Activated CD4-positive, alpha-beta T cell treated with anti-CD3 and anti-CD28 coated beads, Interleukin-2, Interleukin-6, amounts not matched to agents 100 ng/mL and 50 ng/mL, durations not matched to agents 16 hours and 8 hours (primary cell): Measurements from ENCODE around the gene VPS37B.

Experiments
- DNase-seq: peaks from one replicate; pipeline ENCODE4 v3.0.0-alpha.2; 2020

VPS37B gene

DNA sequence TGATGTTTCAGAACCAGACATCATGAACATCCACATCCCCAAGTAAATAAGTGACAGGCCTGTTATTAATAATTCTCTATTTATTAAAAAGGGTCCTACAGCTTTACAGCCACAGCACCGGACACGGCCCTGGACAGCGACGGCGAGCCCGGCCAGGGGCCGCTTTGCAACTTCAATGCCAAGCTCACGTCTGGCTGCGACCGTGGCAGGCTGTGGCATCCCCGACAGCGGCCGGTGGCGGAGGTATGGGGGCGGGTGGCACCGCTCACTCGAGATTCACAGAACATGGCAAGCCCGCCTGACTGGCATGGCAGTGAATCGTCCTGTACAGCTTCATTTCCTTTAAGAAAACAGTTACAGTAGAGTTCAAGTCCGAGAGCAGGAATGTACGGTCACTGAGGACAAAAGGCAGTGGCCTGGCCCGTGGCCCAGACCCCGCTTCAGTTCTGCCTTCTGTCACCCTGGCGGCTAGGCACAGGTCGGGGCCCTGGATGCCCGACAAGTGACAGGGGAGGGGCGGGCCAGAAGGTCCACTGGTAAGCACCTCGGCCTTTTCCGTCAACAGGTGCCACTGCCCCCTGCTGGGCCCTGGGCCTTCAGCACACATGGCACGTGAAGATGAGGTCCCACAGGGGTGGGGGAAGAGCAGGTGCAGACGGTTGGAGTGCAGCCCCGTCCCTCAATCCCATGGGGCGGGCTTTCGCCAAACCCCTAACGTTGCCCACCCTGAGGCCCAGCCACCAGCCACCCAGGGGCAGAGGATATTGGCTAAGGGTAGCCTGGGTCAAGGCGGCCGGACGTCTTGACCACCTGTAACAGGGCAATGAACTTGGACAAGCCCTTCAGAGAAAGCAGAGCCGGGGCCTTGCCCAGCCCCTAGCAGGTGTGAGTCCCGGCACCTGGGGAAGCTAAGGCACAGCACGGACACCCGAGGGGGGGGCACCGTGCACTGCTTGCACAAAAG is 30.4 kb downstream of the VPS37B start:
- no peak for DNase-seq

DNA sequence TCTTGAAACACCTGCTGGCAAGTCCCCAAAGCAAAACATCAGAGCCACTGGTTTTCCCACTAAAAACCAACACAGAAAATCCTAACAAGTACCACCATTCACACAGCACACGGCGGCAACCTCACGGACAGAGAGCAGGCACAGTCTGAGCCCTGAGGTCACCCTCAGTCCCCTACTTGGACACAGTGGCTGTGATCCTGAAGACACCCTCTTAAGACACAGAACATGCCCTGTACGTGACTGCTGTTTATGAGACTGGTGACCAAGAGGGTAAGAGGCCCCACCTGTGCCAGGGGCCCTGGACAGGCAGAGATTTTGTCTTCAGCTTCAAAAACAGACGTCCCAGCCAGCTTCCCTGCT is 31.1 kb downstream of the VPS37B start:
- no peak for DNase-seq

DNA sequence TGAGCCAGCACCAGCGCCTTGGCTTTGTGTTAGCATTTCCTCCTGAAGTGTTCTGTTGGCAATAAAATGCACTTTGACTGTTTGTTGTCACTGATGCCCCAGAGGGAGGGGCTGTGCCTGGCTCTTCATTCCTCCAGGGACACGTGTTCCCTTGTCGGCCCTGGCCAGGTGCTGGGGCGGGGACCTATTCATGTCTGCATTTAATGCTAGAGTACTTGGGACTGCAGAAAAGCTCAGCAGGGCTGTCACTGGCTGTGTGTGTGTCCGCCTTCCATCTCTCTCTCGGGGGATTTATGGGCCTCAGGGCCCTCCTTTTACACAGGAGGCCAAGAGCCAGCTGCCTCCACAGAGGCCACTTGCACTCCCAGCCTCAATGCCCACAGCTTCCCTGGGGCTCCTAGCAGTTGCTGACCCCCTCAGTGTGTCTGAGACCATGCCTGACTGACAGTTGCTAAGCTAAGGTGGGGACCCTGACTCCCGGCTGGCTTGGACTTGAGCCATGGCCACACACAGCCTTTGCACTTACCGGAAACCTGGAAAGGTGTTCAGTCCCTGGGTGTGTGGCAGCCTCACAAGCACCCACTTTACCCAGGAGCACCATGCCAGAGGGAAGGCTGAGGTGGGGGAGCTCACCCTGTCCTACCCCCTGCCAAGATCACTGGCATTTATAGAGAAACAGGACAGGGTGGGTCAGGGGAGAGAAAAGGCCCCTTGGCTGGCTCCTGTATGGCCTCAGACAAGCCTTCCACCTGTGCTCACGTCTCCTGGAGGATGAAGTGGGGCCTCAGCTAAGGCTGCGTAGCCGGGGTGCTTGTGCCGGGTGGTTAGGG is 32.8 kb downstream of the VPS37B start:
- no peak for DNase-seq

DNA sequence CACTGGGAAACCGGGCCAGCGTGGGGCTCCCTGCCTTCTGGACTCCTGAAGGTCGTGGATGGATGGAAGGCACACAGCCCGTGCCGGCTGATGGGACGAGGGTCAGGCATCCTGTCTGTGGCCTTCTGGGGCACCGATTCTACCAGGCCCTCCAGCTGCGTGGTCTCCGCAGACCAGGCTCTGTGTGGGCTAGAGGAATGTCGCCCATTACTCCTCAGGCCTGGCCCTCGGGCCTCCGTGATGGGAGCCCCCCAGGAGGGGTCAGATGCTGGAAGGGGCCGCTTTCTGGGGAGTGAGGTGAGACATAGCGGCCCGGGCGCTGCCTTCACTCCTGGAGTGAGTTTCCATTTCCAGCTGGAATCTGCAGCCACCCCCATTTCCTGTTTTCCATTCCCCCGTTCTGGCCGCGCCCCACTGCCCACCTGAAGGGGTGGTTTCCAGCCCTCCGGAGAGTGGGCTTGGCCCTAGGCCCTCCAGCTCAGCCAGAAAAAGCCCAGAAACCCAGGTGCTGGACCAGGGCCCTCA is 33.8 kb downstream of the VPS37B start:
- DNase-seq = no peak

DNA sequence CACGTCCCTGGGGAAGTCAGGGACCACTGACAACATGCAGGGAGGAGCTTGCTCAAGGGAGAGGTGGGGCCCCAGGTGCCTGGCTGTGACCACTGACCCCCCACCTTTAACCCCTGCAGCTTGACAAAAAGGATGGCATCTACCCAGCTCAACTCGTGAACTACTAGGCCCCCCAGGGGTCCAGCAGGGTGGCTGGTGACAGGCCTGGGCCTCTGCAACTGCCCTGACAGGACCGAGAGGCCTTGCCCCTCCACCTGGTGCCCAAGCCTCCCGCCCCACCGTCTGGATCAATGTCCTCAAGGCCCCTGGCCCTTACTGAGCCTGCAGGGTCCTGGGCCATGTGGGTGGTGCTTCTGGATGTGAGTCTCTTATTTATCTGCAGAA is 34.3 kb downstream of the VPS37B start:
- DNase-seq = no peak

DNA sequence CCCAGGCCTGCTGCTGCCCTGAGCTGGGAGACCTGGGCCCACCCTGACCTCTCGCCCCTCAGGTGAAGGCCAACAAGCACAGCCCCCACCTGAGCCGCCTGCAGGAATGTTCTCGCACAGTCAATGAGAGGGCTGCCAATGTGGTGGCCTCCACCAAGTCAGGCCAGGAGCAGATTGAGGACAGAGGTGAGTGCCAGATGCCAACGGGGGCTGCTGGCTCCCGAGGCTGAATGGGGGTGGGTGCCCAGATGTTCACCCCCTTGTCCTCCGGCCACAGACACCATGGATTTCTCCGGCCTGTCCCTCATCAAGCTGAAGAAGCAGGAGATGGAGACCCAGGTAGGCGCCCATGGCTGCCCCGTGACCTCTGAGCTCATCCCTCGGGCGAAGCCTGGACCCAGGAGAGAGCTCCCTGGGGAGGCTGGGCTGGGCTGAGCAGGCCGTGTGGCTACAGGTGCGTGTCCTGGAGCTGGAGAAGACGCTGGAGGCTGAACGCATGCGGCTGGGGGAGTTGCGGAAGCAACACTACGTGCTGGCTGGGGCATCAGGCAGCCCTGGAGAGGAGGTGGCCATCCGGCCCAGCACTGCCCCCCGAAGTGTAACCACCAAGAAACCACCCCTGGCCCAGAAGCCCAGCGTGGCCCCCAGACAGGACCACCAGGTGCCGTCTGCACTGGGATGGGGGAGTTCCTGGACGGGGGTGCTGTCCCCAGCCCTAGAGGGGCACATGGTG is 34.9 kb downstream of the VPS37B start:
- no peak for DNase-seq

DNA sequence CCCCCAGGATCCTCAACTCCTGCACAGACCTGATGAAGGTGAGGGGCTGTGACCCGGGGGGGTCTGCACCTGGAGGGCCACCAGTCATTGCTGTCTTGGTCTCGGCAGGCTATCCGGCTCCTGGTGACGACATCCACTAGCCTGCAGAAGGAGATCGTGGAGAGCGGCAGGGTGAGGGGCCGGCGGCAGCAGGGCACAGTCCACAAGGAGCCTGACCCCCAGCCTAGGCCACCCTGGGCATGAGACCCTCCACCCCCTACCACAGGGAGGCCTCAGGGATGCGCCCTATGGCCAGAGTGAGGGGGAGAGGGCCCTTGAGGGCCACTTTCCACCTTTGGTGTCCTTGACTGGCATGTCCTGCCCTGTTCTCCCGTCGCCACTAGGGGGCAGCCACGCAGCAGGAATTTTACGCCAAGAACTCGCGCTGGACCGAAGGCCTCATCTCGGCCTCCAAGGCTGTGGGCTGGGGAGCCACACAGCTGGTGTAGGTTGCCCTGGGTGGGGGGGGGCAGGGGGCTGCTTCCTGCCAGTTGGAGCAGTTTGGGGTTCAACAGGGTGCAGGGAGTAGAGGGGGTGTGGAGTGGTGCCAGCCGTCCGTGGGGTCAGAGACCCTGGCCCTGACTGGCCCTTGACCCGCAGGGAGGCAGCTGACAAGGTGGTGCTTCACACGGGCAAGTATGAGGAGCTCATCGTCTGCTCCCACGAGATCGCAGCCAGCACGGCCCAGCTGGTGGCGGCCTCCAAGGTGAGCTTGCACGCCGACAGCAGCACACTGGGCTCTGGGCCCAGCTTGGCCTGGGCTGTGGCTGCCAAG is 35.7 kb downstream of the VPS37B start:
- peak; percentile 88 for DNase-seq

DNA sequence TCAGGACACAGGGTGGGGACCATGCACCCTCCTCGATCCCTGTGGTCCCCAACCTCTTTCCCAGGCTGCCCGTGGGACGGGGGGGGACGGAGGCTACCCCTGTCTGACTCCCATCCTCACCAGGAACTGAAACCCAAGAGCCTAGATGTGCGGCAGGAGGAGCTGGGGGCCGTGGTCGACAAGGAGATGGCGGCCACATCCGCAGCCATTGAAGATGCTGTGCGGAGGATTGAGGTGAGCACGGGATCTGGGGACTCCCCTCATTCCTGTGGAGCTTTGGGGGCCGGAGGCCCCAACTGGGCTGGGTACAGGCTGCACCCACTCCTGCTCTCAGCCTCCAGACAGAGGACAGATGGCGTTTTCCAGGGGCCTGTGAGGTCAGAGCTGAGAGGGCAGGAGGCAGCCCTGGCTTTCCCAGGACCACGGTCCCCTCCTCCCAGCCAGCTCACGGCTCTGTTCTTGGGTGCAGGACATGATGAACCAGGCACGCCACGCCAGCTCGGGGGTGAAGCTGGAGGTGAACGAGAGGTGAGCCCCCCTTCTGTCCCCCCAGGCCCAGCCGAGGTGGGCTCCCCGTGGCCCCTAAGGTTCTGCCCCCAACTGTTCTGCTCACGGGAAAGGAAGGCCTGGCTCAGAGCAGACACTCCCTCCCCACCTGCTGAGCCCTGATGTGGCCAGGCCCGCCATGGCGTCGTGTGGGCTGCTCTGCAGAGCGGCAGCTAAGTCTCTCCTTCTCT is 36.5 kb downstream of the VPS37B start:
- no peak for DNase-seq

DNA sequence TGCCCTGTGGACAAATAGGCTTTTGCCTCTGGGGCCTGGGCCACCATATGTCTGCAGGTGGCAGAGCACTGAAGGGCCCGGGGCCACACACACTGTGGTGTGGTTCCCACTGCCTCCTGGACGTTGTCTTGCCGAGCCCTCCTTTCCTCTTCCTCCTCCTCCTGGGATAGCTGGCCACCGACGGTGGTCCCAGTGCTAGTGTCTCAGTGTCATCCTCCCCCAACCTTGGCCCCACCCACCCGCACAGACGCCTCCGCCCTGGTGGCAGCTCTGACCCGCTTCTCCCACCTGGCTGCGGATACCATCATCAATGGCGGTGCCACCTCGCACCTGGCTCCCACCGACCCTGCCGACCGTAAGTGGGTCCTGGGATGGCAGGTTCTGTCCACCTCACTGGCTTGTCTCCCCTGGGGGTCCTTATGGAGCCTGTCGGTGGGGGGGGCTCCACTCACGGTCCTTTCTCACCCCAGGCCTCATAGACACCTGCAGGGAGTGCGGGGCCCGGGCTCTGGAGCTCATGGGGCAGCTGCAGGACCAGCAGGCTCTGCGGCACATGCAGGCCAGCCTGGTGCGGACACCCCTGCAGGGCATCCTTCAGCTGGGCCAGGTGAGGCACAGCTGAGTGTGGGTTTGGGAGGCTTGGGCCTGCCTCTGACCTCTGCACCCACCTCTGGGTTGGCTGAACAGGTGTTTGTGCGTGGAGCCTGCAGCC is 37.2 kb downstream of the VPS37B start:
- no peak for DNase-seq

DNA sequence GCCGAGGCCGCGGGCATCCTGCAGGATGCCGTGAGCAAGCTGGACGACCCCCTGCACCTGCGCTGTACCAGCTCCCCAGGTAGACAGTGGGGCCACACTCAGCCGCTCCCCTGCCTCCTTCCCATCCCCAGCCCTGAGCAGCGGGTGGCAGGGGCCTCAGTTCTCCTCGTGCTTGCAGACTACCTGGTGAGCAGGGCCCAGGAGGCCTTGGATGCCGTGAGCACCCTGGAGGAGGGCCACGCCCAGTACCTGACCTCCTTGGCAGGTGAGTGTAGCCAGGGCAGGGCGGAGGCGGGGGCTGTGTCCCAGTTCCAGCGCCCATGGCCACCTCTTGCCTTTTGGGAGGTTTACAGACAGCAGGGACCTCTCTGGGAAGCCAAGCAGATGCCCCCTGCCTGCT is 37.8 kb downstream of the VPS37B start:
- no peak for DNase-seq

DNA sequence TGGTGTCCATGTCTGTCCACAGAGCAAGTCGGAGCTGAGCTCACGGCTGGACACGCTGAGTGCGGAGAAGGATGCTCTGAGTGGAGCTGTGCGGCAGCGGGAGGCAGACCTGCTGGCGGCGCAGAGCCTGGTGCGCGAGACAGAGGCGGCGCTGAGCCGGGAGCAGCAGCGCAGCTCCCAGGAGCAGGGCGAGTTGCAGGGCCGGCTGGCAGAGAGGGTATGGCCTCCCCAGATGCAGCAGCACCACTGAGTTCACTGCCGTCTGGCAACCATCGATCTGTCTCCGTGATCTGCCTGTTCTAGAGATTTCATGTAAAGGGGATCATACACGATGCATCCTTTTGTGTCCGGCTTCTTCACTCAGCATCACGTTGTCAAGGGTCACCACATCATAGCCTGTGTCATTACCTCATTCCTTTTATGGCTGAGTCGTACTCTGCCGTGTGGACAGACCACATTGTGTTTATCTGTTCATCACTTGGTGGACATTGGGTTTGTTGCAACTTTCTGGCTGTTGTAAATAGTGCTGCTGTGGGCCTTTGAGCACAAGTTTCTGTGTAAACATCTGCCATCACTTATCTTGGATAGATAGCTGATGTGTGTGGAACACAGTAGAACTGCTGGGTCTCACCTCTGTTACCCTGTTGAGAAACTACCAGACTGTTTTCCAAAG is 38.8 kb downstream of the VPS37B start:
- DNase-seq = no peak

DNA sequence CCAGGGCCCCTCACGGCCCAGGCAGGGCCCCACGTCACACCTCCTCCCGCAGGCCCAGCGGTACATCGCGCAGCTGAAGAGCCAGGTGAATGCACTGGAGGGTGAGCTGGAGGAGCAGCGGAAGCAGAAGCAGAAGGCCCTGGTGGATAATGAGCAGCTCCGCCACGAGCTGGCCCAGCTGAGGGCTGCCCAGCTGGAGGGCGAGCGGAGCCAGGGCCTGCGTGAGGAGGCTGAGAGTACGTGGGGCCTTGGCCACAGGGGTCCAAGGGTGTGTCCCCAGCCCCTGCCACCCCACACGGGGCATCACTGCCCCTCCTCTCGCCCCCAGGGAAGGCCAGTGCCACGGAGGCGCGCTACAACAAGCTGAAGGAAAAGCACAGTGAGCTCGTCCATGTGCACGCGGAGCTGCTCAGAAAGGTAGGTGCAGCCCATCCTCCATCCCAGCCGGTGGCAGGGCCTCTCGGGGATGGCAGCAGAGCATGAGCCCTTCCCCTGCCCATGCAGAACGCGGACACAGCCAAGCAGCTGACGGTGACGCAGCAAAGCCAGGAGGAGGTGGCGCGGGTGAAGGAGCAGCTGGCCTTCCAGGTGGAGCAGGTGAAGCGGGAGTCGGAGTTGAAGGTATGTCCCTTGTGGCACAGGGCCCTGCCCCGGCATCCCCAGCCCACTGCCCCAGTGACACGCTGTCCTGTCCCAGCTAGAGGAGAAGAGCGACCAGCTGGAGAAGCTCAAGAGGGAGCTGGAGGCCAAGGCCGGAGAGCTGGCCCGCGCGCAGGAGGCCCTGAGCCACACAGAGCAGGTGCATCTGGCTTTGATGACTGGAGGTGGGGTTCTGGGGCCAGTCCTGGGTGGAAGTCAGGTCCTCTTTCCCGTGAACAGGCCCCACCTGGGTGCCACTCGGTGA is 39.7 kb downstream of the VPS37B start:
- DNase-seq = no peak

DNA sequence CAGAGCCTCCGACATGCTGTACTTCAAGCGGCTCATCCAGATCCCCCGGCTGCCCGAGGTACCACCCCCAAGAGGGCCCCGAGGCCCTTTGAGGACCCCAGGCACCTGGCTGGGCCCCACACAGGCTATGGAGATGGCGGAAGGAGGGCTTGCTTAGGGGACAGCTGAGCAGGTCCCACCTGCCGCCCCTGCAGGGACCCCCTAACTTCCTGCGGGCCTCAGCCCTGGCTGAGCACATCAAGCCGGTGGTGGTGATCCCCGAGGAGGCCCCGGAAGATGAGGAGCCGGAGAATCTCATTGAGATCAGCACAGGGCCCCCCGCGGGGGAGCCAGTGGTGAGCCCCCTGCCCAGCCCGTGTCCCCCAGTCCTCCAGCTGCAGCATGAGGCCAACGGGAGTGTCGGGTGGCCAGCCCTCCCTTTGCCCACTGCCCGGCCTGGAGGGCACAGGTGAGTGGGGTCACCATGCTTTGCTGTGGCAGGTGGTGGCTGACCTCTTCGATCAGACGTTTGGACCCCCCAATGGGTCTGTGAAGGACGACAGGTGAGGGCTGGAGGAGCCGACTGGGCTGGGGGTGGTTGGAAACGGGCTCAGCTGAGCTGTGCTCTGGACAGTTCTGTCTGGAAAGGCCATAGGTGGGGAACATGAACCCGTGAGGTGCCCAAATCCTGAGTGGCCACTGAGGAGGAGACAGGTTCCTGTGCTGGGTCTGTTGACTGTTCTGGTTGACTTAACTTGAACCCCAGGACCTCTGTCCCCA is 40.7 kb downstream of the VPS37B start:
- no peak for DNase-seq

DNA sequence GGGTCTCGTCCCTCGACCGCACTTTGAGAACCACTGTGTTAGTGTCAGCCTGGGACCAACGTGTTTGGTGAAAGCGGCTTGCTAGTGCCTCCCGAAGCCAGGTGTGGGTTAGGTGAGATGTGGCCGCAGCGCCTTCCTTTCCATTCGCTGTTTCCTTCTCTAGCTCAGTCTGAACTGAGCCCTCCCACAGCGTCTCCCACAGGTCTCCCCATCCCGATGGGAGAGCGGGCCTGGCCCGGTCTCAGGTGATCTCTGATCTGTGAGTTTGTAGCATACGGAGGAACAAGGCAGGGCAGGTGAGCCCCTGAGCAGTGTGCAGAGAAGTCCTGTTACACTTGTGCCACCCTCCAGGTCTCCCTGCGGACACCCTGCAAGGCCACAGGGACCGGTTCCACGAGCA is 41.4 kb downstream of the VPS37B start:
- DNase-seq = no peak

DNA sequence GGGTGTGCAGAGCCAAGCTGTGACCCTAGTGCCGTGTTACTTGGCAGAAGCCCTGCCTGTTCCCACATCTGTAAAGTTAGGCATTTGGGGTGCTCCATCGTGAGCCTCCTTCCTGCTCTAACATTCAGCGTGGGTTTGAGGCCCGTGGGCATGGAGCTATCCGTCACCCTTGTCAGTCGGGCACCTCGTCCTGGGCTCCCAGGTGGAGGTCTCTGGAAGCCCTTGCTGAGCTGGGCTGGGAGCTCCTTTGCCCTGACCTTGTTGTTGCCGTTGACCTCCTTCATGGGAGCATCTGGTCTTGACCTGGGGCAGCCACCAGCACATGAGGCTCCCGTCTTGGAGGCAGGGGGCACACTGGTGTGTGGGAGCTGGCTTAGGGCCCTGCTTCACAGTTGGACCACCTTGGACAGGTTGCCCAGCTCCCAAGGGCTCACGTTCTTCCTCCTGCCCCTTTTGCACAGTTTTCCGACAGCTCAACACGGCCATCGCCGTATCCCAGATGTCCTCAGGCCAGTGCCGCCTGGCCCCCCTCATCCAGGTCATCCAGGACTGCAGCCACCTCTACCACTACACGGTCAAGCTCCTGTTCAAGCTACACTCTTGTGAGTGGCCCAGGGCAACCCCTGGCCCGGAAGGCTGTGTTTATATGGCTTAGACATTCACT is 42.2 kb downstream of the VPS37B start:
- no peak for DNase-seq

DNA sequence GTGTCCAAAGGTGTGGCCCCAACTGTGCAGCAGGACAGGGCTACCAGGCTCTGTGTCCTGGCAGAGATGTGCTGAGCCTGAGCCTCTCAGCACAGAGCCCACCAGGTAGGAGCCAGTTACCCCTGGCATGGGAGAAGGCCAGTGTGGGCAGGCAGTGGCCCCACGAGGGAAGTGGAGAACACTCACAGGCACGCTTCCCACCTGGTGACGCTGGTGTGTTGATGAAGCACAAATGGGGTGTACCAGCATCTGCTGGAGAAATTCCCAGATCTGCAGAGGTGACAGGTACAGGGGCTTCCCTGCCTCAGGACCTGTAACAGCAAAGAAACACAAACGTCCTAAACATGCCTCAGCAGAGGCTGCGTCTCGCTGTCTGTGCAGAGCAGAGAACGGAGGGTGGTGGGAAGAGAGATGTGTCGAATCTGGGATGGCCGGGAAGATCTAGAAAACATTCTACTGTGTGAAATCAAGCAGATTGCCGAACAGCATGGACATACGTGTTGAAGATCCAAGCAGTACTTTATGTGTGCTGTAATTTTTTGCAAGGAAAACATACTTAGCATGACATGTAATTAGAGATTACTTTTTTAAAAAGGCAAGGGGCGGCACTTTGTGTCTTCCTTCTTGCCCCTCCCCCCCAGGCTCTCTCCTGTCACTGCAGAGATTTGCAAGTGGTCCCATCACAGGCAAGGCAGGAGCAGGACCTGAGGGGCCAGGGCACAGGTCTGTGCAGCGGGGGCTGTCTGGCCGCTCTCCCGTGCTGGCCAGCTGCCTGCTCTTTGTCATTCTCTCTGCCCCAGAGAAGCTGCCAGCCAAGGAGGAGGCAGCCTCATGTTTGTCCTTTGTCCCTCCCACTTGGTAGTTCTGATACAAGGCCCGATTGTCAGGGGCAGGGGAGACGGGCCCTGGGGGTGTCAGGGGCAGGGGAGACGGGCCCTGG is 43.3 kb downstream of the VPS37B start:
- DNase-seq = no peak

DNA sequence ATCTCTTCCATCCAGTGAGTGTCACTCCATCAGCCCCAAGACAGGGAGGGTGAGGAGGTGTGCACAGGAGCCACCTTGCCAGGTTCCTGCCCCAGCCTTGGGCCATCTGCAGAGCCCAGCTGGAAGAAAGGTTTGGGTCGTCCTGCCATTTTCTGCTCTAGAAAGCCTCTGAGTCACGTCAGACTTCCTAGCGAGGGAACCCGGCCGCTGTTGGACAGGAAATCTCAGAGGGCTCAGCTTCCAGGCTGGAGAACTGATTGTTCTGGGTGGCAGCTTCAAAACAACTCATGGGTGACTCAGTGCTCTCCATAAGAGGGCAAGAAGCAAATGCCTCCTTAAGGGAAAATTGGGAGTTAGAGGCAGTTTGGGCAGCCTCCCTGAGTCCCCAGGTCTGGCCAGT is 44.1 kb downstream of the VPS37B start:
- DNase-seq = no peak
